Smooth muscle cell of trachea (primary cell): ENCODE results near the gene C2orf15. TPM values are rescaled to one million over a fixed set of nuclear protein-coding genes. Genes with fewer than 3 reads are reported as not detected.

Experiments used
- total RNA-seq: library from RNA; depleted of rRNA; stranded (reverse); fragments of >200 nt; gene quantifications from 2 replicates; pipeline ENCODE4 v1.2.1, GENCODE V29; 2014

C2orf15 gene
- not detected in 2 replicates for total RNA-seq

GRCh38 chr2:99141110-99142108, at the start of gene C2orf15:
Gene C2orf15 (plus strand): TSS chr2:99141707. CDS start chr2:99150559, 8,852 bp downstream.

GRCh38 chr2:99154643-99155536, 13.4 kb downstream of the C2orf15 start, which contains the start of the genes LIPT1 and TSGA10:
Gene LIPT1 (plus strand): TSS chr2:99154967. CDS start chr2:99161958, 6,991 bp downstream.
Gene TSGA10 (minus strand): TSS chr2:99154942. CDS start chr2:99109439, 45,503 bp downstream.

GRCh38 chr2:99180755-99181623, 39.5 kb downstream of the C2orf15 start, which contains the start of the genes MITD1 and MRPL30:
Gene MITD1 (minus strand): TSS chr2:99181058. CDS start chr2:99180981, 77 bp downstream.
Gene MRPL30 (plus strand): TSS chr2:99181184. CDS start chr2:99186204, 5,020 bp downstream.

Other genes starting within 250 kb of the C2orf15 start
- under 0.01 TPM in 1 of 2 replicates, not detected in the other for gene CRACDL, start 205.5 kb upstream of the C2orf15 start, total RNA-seq
- gene TSGA10, start 13.2 kb downstream of the C2orf15 start, total RNA-seq = 2.0 and 7.6 TPM in 2 replicates
- 4.6 and 4.8 TPM in 2 replicates for gene LIPT1, start 13.3 kb downstream of the C2orf15 start, total RNA-seq
- 19.4 and 35.6 TPM in 2 replicates for gene MITD1, start 39.4 kb downstream of the C2orf15 start, total RNA-seq
- 38.4 and 40.4 TPM in 2 replicates for gene MRPL30, start 39.5 kb downstream of the C2orf15 start, total RNA-seq
- not detected in 2 replicates for gene LYG2, start 114.0 kb downstream of the C2orf15 start, total RNA-seq
- 0.17 and 0.73 TPM in 2 replicates for gene LYG1, start 159.5 kb downstream of the C2orf15 start, total RNA-seq
- 48.0 and 90.6 TPM in 2 replicates for gene TXNDC9, start 194.6 kb downstream of the C2orf15 start, total RNA-seq
- gene EIF5B, start 195.7 kb downstream of the C2orf15 start, total RNA-seq = 25.0 and 31.6 TPM in 2 replicates